Measurements from ENCODE around the gene ERGIC1.
A peak's percentile ranks its signal among the peaks of the same experiment; 100 is the strongest.

The ERGIC1 gene

DNA sequence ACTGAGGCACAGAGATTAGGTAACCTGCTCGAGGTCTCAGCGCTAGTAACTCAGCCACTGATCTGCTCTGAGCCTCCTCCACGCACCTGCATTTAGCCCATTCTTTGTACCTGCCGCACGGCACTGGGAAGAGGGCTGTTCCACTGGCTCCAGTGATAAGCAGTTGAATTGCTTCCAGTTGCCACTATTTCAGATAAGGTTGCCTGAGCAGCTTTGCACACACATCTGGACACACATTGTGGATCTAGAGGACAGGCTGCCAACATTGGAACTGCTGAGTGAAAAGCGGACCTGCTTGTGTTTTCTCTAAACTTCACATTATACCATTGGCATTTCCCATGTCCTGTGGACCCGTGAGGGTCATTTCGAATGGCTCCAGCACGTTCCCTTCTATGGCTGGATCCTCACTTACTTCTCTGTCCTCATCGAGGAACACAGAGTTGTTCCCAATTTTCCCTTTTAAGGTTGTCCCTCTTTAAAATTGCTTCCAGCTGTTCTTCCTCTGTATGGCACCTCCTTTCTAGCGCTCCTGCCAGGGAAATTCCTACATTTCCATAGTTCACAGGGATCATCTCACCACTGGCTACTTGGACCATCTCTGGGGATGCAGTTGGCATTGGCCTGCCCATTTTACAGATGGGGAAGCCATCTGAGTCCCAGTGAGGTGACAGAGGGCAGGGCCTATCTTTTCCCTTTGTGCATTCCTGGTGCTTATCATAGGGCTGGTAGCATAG lies 79.2 kb downstream of the ERGIC1 start:
- H3K27me3 ChIP-seq (replicated peaks), result no peaks in the 10 kb centered on the region
- DNase-seq, result no peak
- H3K36me3 ChIP-seq (replicated peaks), result peaks cover 44% of the 10 kb centered on the region
- in situ Hi-C loops (cut with HindIII; ENCODE audit: low pct_ligation_motif_present, low sequenced_read_pairs), result no loop called here
- peak overlapping the region; percentile 1 for H3K27ac ChIP-seq
- TF ChIP-seq, protein P1, sequence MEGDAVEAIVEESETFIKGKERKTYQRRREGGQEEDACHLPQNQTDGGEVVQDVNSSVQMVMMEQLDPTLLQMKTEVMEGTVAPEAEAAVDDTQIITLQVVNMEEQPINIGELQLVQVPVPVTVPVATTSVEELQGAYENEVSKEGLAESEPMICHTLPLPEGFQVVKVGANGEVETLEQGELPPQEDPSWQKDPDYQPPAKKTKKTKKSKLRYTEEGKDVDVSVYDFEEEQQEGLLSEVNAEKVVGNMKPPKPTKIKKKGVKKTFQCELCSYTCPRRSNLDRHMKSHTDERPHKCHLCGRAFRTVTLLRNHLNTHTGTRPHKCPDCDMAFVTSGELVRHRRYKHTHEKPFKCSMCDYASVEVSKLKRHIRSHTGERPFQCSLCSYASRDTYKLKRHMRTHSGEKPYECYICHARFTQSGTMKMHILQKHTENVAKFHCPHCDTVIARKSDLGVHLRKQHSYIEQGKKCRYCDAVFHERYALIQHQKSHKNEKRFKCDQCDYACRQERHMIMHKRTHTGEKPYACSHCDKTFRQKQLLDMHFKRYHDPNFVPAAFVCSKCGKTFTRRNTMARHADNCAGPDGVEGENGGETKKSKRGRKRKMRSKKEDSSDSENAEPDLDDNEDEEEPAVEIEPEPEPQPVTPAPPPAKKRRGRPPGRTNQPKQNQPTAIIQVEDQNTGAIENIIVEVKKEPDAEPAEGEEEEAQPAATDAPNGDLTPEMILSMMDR (IDR thresholded peaks at IDR 0.05; ENCODE audit: low read depth, low read length, missing control alignments), result no peak
- no peak overlapping the region for H3K4me3 ChIP-seq (ENCODE audit: low read depth, low read length)

DNA sequence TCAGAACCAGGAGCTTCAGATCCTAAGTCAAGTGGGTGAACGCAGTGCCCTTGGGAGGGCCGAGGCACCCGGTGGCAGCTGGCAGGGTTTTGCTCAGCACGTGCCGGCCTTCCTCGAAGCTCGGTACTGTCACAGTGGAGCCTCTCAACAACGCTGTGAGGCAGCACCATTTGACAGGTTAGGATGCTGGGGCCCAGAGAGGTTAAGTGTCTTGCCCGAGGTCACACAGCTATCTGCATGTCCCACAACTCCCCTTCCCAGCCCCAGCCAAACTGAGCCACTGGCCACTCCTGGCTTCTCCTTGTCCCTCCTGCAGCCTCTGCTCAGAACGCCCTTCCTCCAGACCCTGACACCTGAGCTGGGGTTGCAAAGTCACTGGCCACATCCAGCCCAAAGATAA lies 81.5 kb downstream of the ERGIC1 start:
- Histone ChIP-seq H3K27me3 (replicated peaks) (no peaks in the 10 kb centered on the region), H3K27ac (no peak overlapping the region), H3K36me3 (replicated peaks) (peaks cover 60% of the 10 kb centered on the region), H3K4me3 (ENCODE audit: low read depth, low read length) (no peak overlapping the region)
- in situ Hi-C loops (cut with HindIII; ENCODE audit: low pct_ligation_motif_present, low sequenced_read_pairs), result no loop called here
- DNase-seq, result no peak
- TF ChIP-seq, protein P1 (IDR thresholded peaks at IDR 0.05; ENCODE audit: low read depth, low read length, missing control alignments), result no peak

DNA sequence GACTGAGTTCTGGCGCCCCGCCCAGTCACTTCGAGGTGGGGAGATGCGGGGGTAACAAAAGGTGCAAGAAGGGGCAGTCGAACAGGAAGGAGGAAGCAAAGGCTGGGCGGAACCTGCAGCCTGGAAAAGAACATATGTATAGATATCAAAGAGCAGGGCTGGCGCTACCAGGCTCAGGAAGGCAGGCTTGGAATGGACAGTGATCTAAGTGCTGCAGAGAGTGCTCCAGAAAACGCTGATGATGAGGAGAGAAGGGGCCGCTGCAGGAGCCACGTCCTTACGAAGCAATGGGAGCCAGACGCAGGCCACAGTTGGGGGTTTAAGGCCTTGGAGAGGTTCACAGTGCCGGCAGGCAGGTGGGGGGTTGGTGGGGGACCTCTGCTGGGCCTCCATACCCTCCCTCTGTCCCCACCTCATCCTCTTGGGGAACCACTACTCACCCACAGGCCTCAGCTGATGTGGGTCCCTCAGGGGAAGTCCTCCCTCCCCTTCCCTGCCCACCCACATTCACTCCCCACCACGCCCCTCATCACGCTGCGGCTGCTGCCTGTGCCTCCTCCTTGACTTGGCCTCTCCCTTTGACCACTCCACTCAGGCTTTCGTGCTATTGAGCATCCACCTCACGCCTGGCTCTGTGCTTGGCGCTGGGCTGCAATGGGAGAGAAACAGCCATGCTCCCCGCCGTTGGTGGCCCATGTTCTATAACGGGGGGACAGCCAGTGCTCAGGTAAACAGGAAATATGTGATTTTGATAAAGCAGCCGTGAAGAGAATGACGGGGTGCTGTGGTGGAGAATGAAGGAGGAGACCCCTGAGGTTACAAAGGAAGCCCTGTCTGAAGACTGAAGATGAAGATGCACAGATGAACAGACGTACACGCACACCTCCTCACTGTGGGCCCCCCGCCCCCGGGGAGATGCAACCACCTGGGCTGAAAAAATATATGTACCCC lies 84.6 kb downstream of the ERGIC1 start:
- peak overlapping the region; percentile 98 for H3K27ac ChIP-seq
- no peak for DNase-seq
- H3K27me3 ChIP-seq (replicated peaks), result no peaks in the 10 kb centered on the region
- H3K4me3 ChIP-seq (ENCODE audit: low read depth, low read length), result no peak overlapping the region
- peaks cover 58% of the 10 kb centered on the region for H3K36me3 ChIP-seq (replicated peaks)
- TF ChIP-seq, protein P1 (IDR thresholded peaks at IDR 0.05; ENCODE audit: low read depth, low read length, missing control alignments), result no peak
- in situ Hi-C loops (cut with HindIII; ENCODE audit: low pct_ligation_motif_present, low sequenced_read_pairs), result no loop called here

DNA sequence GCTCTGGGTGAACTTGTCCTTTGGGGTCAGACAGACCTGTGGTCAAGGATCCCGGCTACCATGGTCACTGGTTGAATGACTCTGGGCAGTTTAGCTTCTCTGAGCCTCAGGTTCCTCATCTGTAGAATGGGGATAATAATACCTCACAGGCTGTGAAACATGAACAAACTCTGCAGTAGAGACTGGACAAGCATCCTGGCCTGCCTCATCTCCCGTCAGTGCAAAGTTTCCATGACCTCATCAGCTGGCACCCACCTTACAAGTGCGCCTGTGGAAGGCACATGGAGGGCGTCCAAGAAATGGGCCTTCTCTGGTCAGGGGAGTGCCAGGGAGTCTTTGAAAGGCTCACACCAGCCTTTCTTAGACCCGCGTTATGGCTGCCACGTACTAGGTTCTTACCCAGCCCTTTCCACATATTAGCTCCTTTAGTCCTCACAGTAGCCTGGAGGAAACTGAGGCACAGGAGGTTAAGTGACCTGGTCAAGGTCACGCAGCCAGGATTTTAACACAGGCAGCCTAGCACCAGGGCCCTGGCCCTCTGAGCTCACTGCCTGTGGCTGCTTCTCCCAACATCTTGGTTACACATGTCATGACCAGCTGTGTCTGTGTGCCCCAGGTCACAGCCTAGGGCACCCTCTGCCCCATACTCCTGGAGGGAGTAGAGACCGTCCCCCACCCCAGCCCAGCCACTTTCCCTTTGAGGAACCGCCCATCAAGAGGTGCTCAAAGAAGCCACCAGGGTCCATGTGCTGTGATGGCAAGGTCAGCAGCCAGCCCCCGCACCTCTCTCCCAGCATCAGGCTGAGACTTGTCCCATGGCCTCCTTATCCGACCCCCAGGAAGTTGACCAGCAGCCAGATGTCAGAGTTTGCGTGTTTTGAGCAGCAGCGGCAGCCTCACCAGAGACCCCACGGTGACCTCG lies 85.7 kb downstream of the ERGIC1 start:
- Histone ChIP-seq H3K36me3 (replicated peaks) (peaks cover 50% of the 10 kb centered on the region), H3K27me3 (replicated peaks) (no peaks in the 10 kb centered on the region), H3K27ac (peak overlapping the region; percentile 98), H3K4me3 (ENCODE audit: low read depth, low read length) (no peak overlapping the region)
- TF ChIP-seq, protein P1 (IDR thresholded peaks at IDR 0.05; ENCODE audit: low read depth, low read length, missing control alignments), result peak; percentile 6
- DNase-seq, result no peak
- in situ Hi-C loops (cut with HindIII; ENCODE audit: low pct_ligation_motif_present, low sequenced_read_pairs), result no loop called here

DNA sequence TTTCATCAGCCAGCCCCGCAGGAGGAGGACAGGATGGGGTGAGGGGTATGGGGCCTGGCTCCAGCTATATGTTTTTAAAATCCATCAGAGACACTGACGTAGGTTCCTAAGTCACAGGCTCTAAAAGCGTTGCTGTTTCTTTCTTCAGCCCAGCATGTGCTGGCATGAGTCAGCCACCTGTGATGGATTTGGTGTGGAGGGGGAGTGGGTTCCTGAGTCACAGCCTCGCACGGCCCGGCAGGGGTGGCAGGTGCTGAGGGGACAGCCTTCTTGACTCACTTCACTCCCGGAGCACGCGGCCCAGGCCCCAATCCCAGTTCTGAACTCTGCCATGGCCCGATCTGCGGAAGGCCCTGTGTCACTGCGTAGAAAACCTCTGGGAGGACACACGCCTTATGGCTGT lies 86.4 kb downstream of the ERGIC1 start:
- in situ Hi-C loops (cut with HindIII; ENCODE audit: low pct_ligation_motif_present, low sequenced_read_pairs), result no loop called here
- peaks cover 46% of the 10 kb centered on the region for H3K36me3 ChIP-seq (replicated peaks)
- no peaks in the 10 kb centered on the region for H3K27me3 ChIP-seq (replicated peaks)
- peak; percentile 99 for DNase-seq
- no peak overlapping the region for H3K4me3 ChIP-seq (ENCODE audit: low read depth, low read length)
- peak overlapping the region; percentile 98 for H3K27ac ChIP-seq
- TF ChIP-seq, protein P1 (IDR thresholded peaks at IDR 0.05; ENCODE audit: low read depth, low read length, missing control alignments), result no peak

All from brain microvascular endothelial cell (primary cell).